WTC11 (cell line): Measurements from ENCODE around the gene BCLAF1. TPM values are rescaled to one million over a fixed set of nuclear protein-coding genes. Genes with fewer than 3 reads are reported as not detected.

Experiments
- ATAC-seq: fragments of 200-7000 bp; cut with Tn5 transposase; 2 replicates; pipeline ENCODE4 v1.10.0; 2021; ENCODE audit warnings: mild to moderate bottlenecking, moderate library complexity
- CTCF ChIA-PET: fragments of 300-600 bp; sonication (Branson Sonifier 250); formaldehyde crosslinking; loops from one replicate; lab custom pipeline; 2021; ENCODE audit warnings: antibody characterized with exemption; lab: Charles Lee
- POLR2A ChIA-PET: fragments of 350-600 bp; sonication (Branson Sonifier 250); formaldehyde crosslinking; loops from one replicate; lab custom pipeline; 2021; ENCODE audit warnings: antibody characterized with exemption; lab: Charles Lee
- DNase-seq: peaks from one replicate; pipeline ENCODE4 v3.0.0; 2021; ENCODE audit warnings: low spot score
- H3K27ac Mint-ChIP-seq: 2 replicates; pipeline ENCODE4 v1.8.0; 2021; ENCODE audit warnings: mixed read lengths
- H3K27me3 Mint-ChIP-seq: 2 replicates; pipeline ENCODE4 v1.8.0; 2021; ENCODE audit warnings: low read depth, mild to moderate bottlenecking, moderate library complexity, mixed read lengths
- H3K36me3 Mint-ChIP-seq: 2 replicates; pipeline ENCODE4 v1.8.0; 2021; ENCODE audit warnings: mixed read lengths
- H3K4me1 Mint-ChIP-seq: 2 replicates; pipeline ENCODE4 v1.8.0; 2022; ENCODE audit warnings: mixed read lengths
- H3K4me3 Mint-ChIP-seq: 2 replicates; pipeline ENCODE4 v1.8.0; 2021; ENCODE audit warnings: mild to moderate bottlenecking, moderate library complexity, mixed read lengths
- H3K9me3 Mint-ChIP-seq: 2 replicates; pipeline ENCODE4 v1.8.0; 2021; ENCODE audit warnings: mixed read lengths
- ARID4B ChIP-seq: sonication (generic); formaldehyde crosslinking; IDR thresholded peaks from 2 replicates; pipeline ENCODE4 v1.8.0; 2023; ENCODE audit warnings: missing genetic modification reagents, mild to moderate bottlenecking, borderline replicate concordance
- ATF1 ChIP-seq: sonication (generic); formaldehyde crosslinking; IDR thresholded peaks from 2 replicates; pipeline ENCODE4 v1.8.1; 2023; ENCODE audit warnings: mild to moderate bottlenecking, moderate library complexity, missing genetic modification reagents
- ATF2 ChIP-seq: sonication (generic); formaldehyde crosslinking; IDR thresholded peaks from 2 replicates; pipeline ENCODE4 v1.8.1; 2022; ENCODE audit warnings: low read depth, missing genetic modification reagents, borderline replicate concordance
- ATF3 ChIP-seq: sonication (generic); formaldehyde crosslinking; conservative IDR thresholded peaks from 2 replicates; pipeline ENCODE4 v1.8.1; 2022; ENCODE audit warnings: mild to moderate bottlenecking, missing genetic modification reagents
- E2F5 ChIP-seq: sonication (generic); formaldehyde crosslinking; IDR thresholded peaks from 2 replicates; pipeline ENCODE4 v1.8.1; 2022; ENCODE audit warnings: mild to moderate bottlenecking, moderate library complexity, missing genetic modification reagents
- GRHL2 ChIP-seq: fragments of 250-450 bp; sonication (Bioruptor Pico); IDR thresholded peaks from 2 replicates; pipeline ENCODE4 v1.8.0; 2022; ENCODE audit warnings: mild to moderate bottlenecking, moderate library complexity; ENCODE audit not compliant: insufficient replicate concordance, severe bottlenecking
- IRF2 ChIP-seq: sonication (generic); formaldehyde crosslinking; IDR thresholded peaks from 2 replicates; pipeline ENCODE4 v1.8.0; 2022; ENCODE audit warnings: low read depth, missing genetic modification reagents, borderline replicate concordance
- MYBL2 ChIP-seq: sonication (generic); formaldehyde crosslinking; IDR thresholded peaks from 2 replicates; pipeline ENCODE4 v1.8.1; 2023; ENCODE audit warnings: mild to moderate bottlenecking, moderate library complexity, missing genetic modification reagents
- SMAD3 ChIP-seq: sonication (generic); formaldehyde crosslinking; IDR thresholded peaks from 2 replicates; pipeline ENCODE4 v1.8.0; 2022; ENCODE audit warnings: missing genetic modification reagents, mild to moderate bottlenecking, borderline replicate concordance
- SOX15 ChIP-seq: fragments of 250-450 bp; sonication (Bioruptor Pico); IDR thresholded peaks from 2 replicates; pipeline ENCODE4 v1.9.0; 2021; ENCODE audit warnings: mild to moderate bottlenecking
- ZBTB21 ChIP-seq: sonication (generic); formaldehyde crosslinking; IDR thresholded peaks from 2 replicates; pipeline ENCODE4 v1.8.1; 2023; ENCODE audit warnings: mild to moderate bottlenecking, missing genetic modification reagents, borderline replicate concordance
- ZNF138 ChIP-seq: sonication (generic); formaldehyde crosslinking; conservative IDR thresholded peaks from 2 replicates; pipeline ENCODE4 v1.8.1; 2022; ENCODE audit warnings: mild to moderate bottlenecking, moderate library complexity, missing genetic modification reagents
- ZNF263 ChIP-seq: sonication (generic); formaldehyde crosslinking; IDR thresholded peaks from 2 replicates; pipeline ENCODE4 v1.8.1; 2022; ENCODE audit warnings: low read depth, mild to moderate bottlenecking, moderate library complexity, missing genetic modification reagents
- ZNF532 ChIP-seq: fragments of 250-450 bp; sonication (Bioruptor Pico); IDR thresholded peaks from 2 replicates; pipeline ENCODE4 v1.9.0; 2021; ENCODE audit warnings: mild to moderate bottlenecking, borderline replicate concordance
- total RNA-seq: library from RNA; stranded (reverse); gene quantifications from 3 replicates; pipeline ENCODE4 v1.2.3, GENCODE V29; 2021

The BCLAF1 gene
- total RNA-seq, 1 experiment from 2014 or later, result 184 TPM

GRCh38 chr6:136315594-136315993, 25.9 kb upstream of the BCLAF1 start:
- CTCF ChIA-PET, result no interaction called here

GRCh38 chr6:136312975-136313374, 23.3 kb upstream of the BCLAF1 start:
- H3K27ac Mint-ChIP-seq, result no peak overlapping the region
- CTCF ChIA-PET, result no interaction called here
- POLR2A ChIA-PET, result no interaction called here
- TF ChIP-seq GRHL2 (CRISPR knock-in tag), result no peak
- TF ChIP-seq, all 79 proteins: peak for 0
- no peak overlapping the region for H3K4me3 Mint-ChIP-seq
- DNase-seq (no peak), ATAC-seq (no peak)
- H3K9me3 Mint-ChIP-seq, result no peaks in the 10 kb centered on the region
- no peaks in the 10 kb centered on the region for H3K36me3 Mint-ChIP-seq
- H3K4me1 Mint-ChIP-seq, result no peaks in the 10 kb centered on the region
- H3K27me3 Mint-ChIP-seq, result no peaks in the 10 kb centered on the region; the same call in 1 of the 2 replicates

More at GRCh38 chr6:136315594-136315993, 25.9 kb upstream of the BCLAF1 start:
- H3K36me3 Mint-ChIP-seq, result no peaks in the 10 kb centered on the region
- no peak for TF ChIP-seq ZNF532 (CRISPR knock-in tag)
- no peak for TF ChIP-seq ARID4B
- no peak for TF ChIP-seq MYBL2 (CRISPR knock-in tag)
- no peak for TF ChIP-seq ZNF138 (CRISPR knock-in tag)
- TF ChIP-seq ZNF263 (CRISPR knock-in tag), result no peak
- TF ChIP-seq, all 79 proteins: peak for 0
- DNase-seq, result no peak
- H3K4me3 Mint-ChIP-seq, result no peak overlapping the region
- H3K27me3 Mint-ChIP-seq, result no peaks in the 10 kb centered on the region; the same call in 1 of the 2 replicates
- POLR2A ChIA-PET, result no interaction called here
- H3K27ac Mint-ChIP-seq, result no peak overlapping the region
- H3K9me3 Mint-ChIP-seq, result no peaks in the 10 kb centered on the region
- no peaks in the 10 kb centered on the region for H3K4me1 Mint-ChIP-seq
- ATAC-seq, result no peak

- Mint-ChIP-seq H3K27me3 (no peaks in the 10 kb centered on the region; the same call in 1 of the 2 replicates), H3K36me3 (no peaks in the 10 kb centered on the region), H3K9me3 (no peaks in the 10 kb centered on the region), H3K4me1 (peaks cover 3% of the 10 kb centered on the region; the same call in 1 of the 2 replicates), H3K27ac (no peak overlapping the region), H3K4me3 (no peak overlapping the region)
- ATAC-seq, result no peak
- ChIA-PET POLR2A (no interaction called here), CTCF (no interaction called here)
- DNase-seq, result no peak
- TF ChIP-seq IRF2 (CRISPR knock-in tag) (no peak), ARID4B (no peak), SMAD3 (CRISPR knock-in tag) (no peak), ZNF138 (CRISPR knock-in tag) (no peak), ATF3 (no peak), E2F5 (no peak), ATF2 (no peak), SOX15 (no peak), ATF1 (CRISPR knock-in tag) (no peak), ZBTB21 (CRISPR knock-in tag) (no peak)
Measured at GRCh38 chr6:136309729-136310311, 20.2 kb upstream of the BCLAF1 start.
